HEK293 (cell line): Measurements from ENCODE around the gene OR2A2.

Experiments used
- CTCF ChIA-PET: fragments of 350-600 bp; formaldehyde crosslinking; extraction: SDS; loops from one replicate; lab custom pipeline; 2021; ENCODE audit warnings: antibody characterized with exemption; lab: Yijun Ruan, JAX
- POLR2A ChIA-PET: fragments of 300-600 bp; formaldehyde crosslinking; extraction: SDS; loops from one replicate; lab custom pipeline; 2020; ENCODE audit warnings: antibody characterized with exemption, inconsistent platforms; lab: Yijun Ruan, JAX
- H3K27ac ChIP-seq: fragments of 200-500 bp; sonication (Bioruptor generic); 2 replicates; pipeline ENCODE4 v1.5.1; 2014; ENCODE audit warnings: low read depth, low read length, control low read depth, inconsistent platforms; ENCODE audit errors: extremely low read depth
- H3K36me3 ChIP-seq, 2 experiments: fragments of 200-500 bp in 1 of 2; sonication (Bioruptor generic) in 1 of 2; 1 replicate in 1 of 2; 2 replicates in 1 of 2; pipeline ENCODE4 v1.5.1; 2014 to 2017; ENCODE audit warnings: inconsistent platforms in 2 of 2, low read length in 2 of 2; ENCODE audit not compliant: control insufficient read depth in 2 of 2, insufficient read depth in 1 of 2
- H3K4me1 ChIP-seq: fragments of 200-500 bp; sonication (Bioruptor generic); 2 replicates; pipeline ENCODE4 v1.5.1; 2014; ENCODE audit warnings: mild to moderate bottlenecking, low read length, inconsistent platforms; ENCODE audit not compliant: control insufficient read depth, insufficient read depth
- H3K4me3 ChIP-seq: 2 replicates; pipeline ENCODE4 v1.5.1; 2011; ENCODE audit warnings: low read depth, mild to moderate bottlenecking, control low read depth, low read length, moderate library complexity
- H3K9me3 ChIP-seq: fragments of 200-500 bp; sonication (Bioruptor generic); 2 replicates; pipeline ENCODE4 v1.5.1; 2014; ENCODE audit warnings: low read depth, low read length, inconsistent platforms; ENCODE audit not compliant: control insufficient read depth, insufficient read depth
- EGR2 ChIP-seq: fragments of 450-650 bp; formaldehyde crosslinking; IDR thresholded peaks from 2 replicates; pipeline ENCODE4 v1.5.1; 2016; ENCODE audit warnings: low read depth, missing biosample characterization, missing genetic modification characterization
- GLIS1 ChIP-seq: fragments of 450-650 bp; formaldehyde crosslinking; IDR thresholded peaks from 2 replicates; pipeline ENCODE4 v1.5.1; 2016; ENCODE audit warnings: missing biosample characterization, missing genetic modification characterization
- HOXD13 ChIP-seq: sonication (generic); formaldehyde crosslinking; IDR thresholded peaks from 2 replicates; pipeline ENCODE4 v1.8.0; 2022; ENCODE audit warnings: missing genetic modification reagents, borderline replicate concordance
- PRDM4 ChIP-seq: fragments of 450-650 bp; formaldehyde crosslinking; IDR thresholded peaks from 2 replicates; pipeline ENCODE4 v1.5.1; 2017; ENCODE audit warnings: missing biosample characterization, missing genetic modification characterization
- TRIM28 ChIP-seq: IDR thresholded peaks from 2 replicates; pipeline ENCODE4 v1.6.1; 2011; ENCODE audit warnings: low read length, control low read depth, borderline replicate concordance
- YY2 ChIP-seq: fragments of 450-650 bp; formaldehyde crosslinking; IDR thresholded peaks from 2 replicates; pipeline ENCODE4 v1.5.1; 2016; ENCODE audit warnings: missing biosample characterization, missing genetic modification characterization
- ZFHX2 ChIP-seq: fragments of 450-650 bp; formaldehyde crosslinking; conservative IDR thresholded peaks from 2 replicates; pipeline ENCODE4 v1.5.1; 2016; ENCODE audit warnings: missing biosample characterization, missing genetic modification characterization
- ZNF133 ChIP-seq: fragments of 450-650 bp; formaldehyde crosslinking; IDR thresholded peaks from 2 replicates; pipeline ENCODE4 v1.5.1; 2016; ENCODE audit warnings: missing biosample characterization, missing genetic modification characterization
- ZNF394 ChIP-seq: fragments of 450-650 bp; formaldehyde crosslinking; IDR thresholded peaks from 2 replicates; pipeline ENCODE4 v1.5.1; 2016; ENCODE audit warnings: missing biosample characterization, missing genetic modification characterization, mild to moderate bottlenecking, moderate library complexity, borderline replicate concordance
- ZNF501 ChIP-seq: fragments of 450-650 bp; formaldehyde crosslinking; IDR thresholded peaks from 2 replicates; pipeline ENCODE4 v1.5.1; 2016; ENCODE audit warnings: missing biosample characterization, missing genetic modification characterization
- ZNF518A ChIP-seq: fragments of 450-650 bp; formaldehyde crosslinking; conservative IDR thresholded peaks from 2 replicates; pipeline ENCODE4 v1.5.1; 2016; ENCODE audit warnings: low read depth, missing biosample characterization, missing genetic modification characterization
- ZNF529 ChIP-seq: fragments of 450-650 bp; formaldehyde crosslinking; IDR thresholded peaks from 2 replicates; pipeline ENCODE4 v1.5.1; 2017; ENCODE audit warnings: missing genetic modification characterization, missing biosample characterization; ENCODE audit not compliant: insufficient replicate concordance
- ZNF549 ChIP-seq: fragments of 450-650 bp; IDR thresholded peaks from 2 replicates; pipeline ENCODE4 v1.5.1; 2018; ENCODE audit warnings: missing biosample characterization, missing genetic modification characterization, mild to moderate bottlenecking, inconsistent platforms, moderate library complexity
- ZNF76 ChIP-seq: fragments of 450-650 bp; formaldehyde crosslinking; IDR thresholded peaks from 2 replicates; pipeline ENCODE4; 2016; ENCODE audit warnings: low read depth, missing biosample characterization, missing genetic modification characterization, borderline replicate concordance
- ZNF792 ChIP-seq: fragments of 450-650 bp; formaldehyde crosslinking; IDR thresholded peaks from 2 replicates; pipeline ENCODE4 v1.5.1; 2016; ENCODE audit warnings: missing biosample characterization, missing genetic modification characterization
- ZSCAN5A ChIP-seq: fragments of 450-650 bp; formaldehyde crosslinking; IDR thresholded peaks from 2 replicates; pipeline ENCODE4 v1.5.1; 2016; ENCODE audit warnings: missing biosample characterization, missing genetic modification characterization
- TF ChIP-seq, protein P1 (sequence below): fragments of 450-650 bp; formaldehyde crosslinking; IDR thresholded peaks from 2 replicates; pipeline ENCODE4 v1.5.1; 2016; ENCODE audit warnings: missing biosample characterization, missing genetic modification characterization, low read depth
- TF ChIP-seq, protein P2 (sequence below): fragments of 450-650 bp; formaldehyde crosslinking; IDR thresholded peaks from 2 replicates; pipeline ENCODE4 v1.5.1; 2017; ENCODE audit warnings: missing biosample characterization, missing genetic modification characterization

OR2A2 gene

DNA sequence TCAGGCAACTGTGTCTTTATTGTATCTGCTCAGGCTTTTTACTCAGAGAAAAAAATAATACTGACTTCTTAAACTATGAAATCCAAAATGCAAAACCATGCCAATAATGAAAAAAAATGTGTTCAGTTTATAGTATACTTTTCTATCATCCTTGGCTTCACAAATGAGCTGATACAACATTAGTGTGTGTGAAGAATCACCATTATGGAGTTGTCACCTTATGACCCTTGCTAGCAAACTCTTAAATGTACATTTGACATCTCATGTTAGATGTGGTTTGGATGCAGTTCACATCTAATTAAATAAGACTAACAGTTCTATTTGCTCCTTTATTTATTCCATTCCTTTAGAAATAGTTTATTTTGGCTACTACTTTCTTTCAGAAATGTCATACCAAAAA is 4.2 kb upstream of the OR2A2 start:
- Histone ChIP-seq H3K27ac (no peak overlapping the region), H3K4me1 (no peaks in the 10 kb centered on the region), H3K9me3 (no peaks in the 10 kb centered on the region), H3K4me3 (no peak overlapping the region), H3K36me3 (no peaks in the 10 kb centered on the region)
- TF ChIP-seq, protein P1, sequence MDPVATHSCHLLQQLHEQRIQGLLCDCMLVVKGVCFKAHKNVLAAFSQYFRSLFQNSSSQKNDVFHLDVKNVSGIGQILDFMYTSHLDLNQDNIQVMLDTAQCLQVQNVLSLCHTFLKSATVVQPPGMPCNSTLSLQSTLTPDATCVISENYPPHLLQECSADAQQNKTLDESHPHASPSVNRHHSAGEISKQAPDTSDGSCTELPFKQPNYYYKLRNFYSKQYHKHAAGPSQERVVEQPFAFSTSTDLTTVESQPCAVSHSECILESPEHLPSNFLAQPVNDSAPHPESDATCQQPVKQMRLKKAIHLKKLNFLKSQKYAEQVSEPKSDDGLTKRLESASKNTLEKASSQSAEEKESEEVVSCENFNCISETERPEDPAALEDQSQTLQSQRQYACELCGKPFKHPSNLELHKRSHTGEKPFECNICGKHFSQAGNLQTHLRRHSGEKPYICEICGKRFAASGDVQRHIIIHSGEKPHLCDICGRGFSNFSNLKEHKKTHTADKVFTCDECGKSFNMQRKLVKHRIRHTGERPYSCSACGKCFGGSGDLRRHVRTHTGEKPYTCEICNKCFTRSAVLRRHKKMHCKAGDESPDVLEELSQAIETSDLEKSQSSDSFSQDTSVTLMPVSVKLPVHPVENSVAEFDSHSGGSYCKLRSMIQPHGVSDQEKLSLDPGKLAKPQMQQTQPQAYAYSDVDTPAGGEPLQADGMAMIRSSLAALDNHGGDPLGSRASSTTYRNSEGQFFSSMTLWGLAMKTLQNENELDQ (tag by site-specific recombination), result no peak
- no peak for TF ChIP-seq ZFHX2
- no peak for TF ChIP-seq ZNF529 (tag by site-specific recombination)
- no peak for TF ChIP-seq HOXD13 (CRISPR knock-in tag)
- no peak for TF ChIP-seq TRIM28
- ChIA-PET POLR2A (no interaction called here), CTCF (no interaction called here)

GRCh38 chr7:144110272-144110671 is 889 bp downstream of the OR2A2 start:
- no peak for TF ChIP-seq ZSCAN5A (tag by site-specific recombination)
- no peak for TF ChIP-seq ZNF76
- TF ChIP-seq GLIS1, result no peak
- no peak for TF ChIP-seq PRDM4 (tag by site-specific recombination)
- TF ChIP-seq, protein P2, sequence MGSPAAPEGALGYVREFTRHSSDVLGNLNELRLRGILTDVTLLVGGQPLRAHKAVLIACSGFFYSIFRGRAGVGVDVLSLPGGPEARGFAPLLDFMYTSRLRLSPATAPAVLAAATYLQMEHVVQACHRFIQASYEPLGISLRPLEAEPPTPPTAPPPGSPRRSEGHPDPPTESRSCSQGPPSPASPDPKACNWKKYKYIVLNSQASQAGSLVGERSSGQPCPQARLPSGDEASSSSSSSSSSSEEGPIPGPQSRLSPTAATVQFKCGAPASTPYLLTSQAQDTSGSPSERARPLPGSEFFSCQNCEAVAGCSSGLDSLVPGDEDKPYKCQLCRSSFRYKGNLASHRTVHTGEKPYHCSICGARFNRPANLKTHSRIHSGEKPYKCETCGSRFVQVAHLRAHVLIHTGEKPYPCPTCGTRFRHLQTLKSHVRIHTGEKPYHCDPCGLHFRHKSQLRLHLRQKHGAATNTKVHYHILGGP (tag by site-specific recombination), result no peak
- no peak for TF ChIP-seq YY2
- TF ChIP-seq ZNF549 (tag by site-specific recombination), result no peak
- no peak for TF ChIP-seq ZNF792
- TF ChIP-seq ZNF133 (tag by site-specific recombination), result no peak
- TF ChIP-seq EGR2 (tag by site-specific recombination), result no peak
- TF ChIP-seq ZNF518A (tag by site-specific recombination), result no peak
- no peak for TF ChIP-seq ZNF501 (tag by site-specific recombination)
- no peak for TF ChIP-seq ZNF394 (tag by site-specific recombination)
- ChIA-PET POLR2A (no interaction called here), CTCF (interaction anchor here (1.6 to 1.8 kb wide), 2 partner anchors 18 to 46 kb away, joined by 3 to 6 read pairs; no protein-coding TSS in a partner anchor)
- Histone ChIP-seq H3K4me3 (no peak overlapping the region), H3K27ac (no peak overlapping the region), H3K36me3 (no peaks in the 10 kb centered on the region), H3K9me3 (no peaks in the 10 kb centered on the region), H3K4me1 (no peaks in the 10 kb centered on the region)
